Hematopoietic multipotent progenitor cell treated with erythropoietin and hydrocortisone succinate and interleukin-3 and kit ligand, for 6 days (in vitro differentiated cells): Measurements from ENCODE around the gene TAF3.
A peak's percentile ranks its signal among the peaks of the same experiment; 100 is the strongest.

Experiments used
- DNase-seq: peaks from one replicate; pipeline ENCODE4 v3.0.0-alpha.2; 2015

Gene TAF3

DNA sequence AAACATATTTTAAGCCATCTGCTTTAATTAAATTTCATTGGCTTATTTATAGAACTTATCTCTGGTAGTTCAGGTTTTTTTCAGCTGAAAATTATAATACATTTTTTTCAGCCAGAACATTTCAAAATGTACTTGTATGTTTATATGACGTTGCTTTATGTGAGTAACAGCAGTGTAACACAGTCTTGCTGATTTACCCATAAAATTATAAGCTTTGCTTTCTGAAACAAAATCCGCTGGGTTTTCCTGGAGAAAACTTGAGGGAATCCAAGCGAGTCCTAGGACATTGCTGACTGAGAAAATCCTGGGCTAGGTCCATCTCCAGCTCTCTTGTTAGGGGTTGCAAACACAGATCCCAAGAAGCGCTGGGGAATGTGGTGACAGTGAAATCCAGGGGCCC, 124.0 kb downstream of the TAF3 start:
- DNase-seq = no peak

DNA sequence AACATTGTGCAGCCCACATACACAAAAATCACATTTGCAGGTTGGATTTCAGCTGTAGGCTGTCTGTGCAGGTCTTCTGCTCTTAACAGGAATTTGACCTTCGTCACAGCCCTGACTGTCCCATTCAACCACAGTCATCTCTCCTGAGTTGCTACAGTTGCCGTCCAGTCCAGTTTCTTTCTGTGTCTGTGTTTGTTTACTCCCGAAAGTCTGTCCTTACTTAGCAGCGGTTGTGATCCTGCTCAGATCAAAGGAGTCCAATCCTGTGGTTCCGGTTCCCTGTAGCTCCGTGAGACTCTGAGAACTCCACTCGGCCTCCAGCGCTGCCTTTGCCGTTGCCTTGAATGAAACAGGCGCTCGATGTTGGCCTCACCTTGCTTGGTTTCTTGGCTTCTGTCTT, 124.6 kb downstream of the TAF3 start:
- no peak for DNase-seq

DNA sequence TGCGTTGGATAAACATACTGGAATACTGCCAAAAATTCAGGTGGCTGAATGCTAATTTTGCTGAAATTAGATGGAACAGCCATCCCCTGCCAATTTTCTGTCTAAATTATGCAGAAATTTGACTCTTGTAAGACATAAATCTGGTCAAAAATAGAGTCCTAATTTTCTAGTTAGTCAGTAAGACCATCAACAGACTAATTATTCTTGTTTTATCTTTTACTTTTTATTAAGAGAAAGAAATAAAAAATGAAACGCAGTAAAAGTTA, 125.8 kb downstream of the TAF3 start:
- DNase-seq = no peak

DNA sequence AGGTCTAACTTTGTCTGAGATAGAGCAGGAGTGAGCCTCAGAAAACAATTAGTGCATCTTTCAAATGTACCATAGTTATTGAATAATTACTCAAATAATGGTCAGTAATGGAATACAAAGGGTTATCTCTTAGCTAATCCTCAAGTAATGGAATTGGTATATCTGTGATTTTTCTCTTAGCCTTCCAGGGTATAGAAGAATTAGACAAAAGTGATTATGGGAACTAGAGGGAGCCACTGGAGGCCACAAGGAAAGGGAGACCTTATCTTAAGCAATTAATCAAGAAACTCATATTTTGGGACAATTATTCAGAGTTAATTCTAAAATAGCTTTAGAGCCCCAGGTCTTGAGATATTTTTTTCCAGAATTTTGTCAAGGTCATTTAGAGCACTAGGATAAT, 126.2 kb downstream of the TAF3 start:
- no peak for DNase-seq

DNA sequence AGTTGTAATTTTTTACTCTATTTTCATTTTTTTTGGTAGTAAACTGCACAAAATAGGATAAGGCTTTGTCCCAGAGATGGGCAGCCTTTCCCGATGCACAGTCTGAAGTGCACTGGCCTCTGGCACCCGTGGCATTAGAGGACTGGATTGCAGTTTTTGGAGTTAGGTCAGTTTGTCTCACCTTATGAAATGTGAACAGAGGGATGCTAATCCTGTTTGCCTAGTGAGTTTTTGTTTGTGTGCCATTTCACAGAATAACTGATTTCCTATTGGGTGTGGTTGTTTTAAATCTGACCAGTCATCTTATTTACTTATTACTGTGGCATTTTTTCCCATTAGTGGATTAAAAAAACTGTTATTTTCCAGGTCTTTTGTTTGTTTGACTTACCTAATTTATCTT, 126.7 kb downstream of the TAF3 start:
- DNase-seq = no peak

DNA sequence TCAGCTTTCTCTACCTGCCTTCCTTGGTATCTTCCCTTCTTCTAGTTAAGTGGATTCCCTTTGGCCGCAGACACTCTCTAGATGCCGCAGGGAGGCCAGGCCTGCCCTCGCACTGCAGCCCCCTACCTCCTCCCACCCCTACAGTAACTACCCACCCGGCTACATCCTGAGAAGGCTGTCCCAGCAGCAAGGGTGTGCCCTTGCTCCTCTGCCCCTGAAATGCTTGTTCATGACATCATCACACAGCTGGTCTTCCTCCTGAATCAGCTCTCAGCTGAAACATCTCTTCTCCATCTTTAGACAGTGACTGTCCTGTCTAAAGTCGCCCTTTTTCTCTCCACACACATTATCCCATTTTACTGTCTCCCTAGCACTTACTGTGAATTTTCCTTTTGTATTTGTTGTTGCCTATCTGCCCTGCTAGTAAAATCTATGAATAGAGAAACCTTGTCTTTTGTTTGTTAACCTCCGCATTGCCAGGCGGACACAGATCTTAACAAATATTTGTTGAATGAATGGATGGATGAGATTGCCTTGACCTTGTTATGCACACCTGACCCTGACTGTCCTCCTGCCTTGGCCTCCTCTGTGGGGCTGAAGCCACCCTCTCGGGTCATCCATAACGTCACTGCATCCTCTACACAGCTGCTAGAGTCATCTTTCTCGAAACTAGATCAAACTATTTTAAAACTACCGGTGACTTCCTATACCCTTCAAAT, 127.3 kb downstream of the TAF3 start:
- no peak for DNase-seq

DNA sequence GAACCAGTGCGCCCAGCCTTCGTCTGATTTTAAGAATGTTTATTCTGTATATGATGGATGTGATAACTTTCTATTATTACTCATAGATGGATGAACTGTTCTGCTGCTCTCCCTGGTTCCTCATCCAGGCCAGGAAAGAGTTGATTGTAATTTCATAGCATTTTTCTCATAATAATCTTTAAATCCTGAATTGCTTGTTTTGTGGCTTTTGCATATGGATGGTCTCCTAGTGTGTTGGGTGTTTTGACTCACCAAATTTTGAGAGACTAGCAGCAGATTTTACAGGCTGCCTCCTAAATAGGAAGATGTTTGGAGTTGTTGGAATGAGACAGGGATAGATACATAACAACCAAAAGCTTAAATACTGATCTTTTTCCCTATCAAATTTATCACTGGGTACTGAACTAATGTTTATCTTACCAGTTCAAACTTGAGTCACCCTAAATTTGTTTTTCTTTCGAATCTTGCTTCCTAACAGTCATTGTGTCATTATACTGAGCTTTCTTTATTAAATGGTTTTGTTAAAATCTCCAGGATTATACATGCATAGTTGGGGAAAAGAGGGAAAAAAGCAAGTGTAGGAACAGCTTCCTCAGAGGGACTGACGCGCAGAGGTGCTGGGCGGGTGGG, 130.2 kb downstream of the TAF3 start:
- no peak for DNase-seq

DNA sequence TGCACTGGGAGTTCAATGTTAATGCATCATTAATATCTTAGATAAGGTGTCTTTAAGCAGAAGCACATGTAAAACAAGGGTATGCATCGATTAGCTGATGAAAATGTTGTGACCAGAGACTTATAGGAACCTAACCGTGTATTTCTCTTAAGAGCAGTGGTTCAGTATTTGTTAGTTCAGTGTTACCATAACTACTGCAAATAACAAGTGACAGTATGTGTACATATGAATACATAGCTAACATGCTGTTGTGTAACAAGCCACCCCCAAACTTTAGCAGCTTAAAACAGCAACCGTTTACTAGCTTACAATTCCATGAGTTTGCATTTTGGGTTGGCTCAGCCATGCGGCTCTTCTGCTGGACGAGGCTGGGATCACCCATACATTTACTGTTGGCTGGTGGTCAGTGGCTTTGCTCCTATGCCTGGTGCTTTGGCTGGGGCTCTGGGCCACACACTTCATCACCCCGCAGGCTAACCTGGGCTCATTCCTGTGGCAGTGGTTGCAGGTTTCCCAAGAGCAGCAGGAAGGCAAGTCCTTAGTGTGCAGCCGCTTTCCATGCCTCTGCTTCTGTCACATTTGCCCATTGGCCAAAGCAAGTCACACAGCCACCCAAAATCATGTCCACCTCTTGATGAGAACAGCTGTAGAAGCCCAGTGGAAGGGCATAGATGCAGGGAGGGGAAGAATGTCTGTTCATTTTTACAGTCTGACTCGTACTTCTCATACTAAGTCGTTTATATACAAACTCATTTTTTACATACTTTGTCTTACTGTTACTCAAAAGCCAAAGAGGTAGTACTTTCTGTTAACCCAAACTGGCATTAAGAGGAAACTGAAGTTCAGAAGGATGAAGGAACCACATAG, 132.9 kb downstream of the TAF3 start:
- no peak for DNase-seq

DNA sequence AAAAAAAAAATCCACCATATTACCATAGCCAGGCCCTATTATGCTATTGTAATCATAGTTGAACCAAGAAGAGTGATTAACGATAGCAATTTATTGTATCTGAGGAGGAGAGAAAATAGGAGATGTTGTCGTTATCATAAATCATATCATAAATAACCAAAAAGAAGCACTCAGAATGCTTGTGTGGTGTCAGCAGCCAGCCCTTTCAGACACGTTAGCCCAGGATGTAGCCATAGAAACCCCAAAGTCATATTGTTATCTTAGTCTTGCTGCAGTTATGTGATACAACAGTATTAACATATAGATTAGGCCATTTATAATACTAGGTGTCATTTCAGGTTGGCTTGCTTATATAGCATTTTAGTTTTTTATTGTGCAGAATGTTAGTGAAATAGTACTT, 134.0 kb downstream of the TAF3 start:
- DNase-seq = peak; percentile 48

DNA sequence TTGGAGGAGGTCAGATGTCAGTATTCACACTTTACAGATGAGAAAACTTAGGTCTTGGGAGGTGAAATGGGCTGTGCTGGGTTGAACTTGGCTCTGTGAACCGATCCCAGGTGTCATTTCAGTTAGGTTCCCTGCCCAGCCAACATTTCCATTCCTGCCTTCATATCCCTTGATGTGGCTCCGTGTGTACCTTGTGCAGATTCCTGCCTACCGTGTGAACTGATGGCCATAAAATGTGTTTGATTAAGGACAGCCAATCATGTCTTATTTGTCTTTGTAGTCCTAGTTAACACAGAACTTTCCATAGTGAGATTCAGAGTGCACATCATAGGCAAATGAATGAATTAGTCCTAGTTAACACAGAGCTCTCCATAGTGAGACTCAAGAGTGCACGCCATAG, 135.1 kb downstream of the TAF3 start:
- DNase-seq = no peak

DNA sequence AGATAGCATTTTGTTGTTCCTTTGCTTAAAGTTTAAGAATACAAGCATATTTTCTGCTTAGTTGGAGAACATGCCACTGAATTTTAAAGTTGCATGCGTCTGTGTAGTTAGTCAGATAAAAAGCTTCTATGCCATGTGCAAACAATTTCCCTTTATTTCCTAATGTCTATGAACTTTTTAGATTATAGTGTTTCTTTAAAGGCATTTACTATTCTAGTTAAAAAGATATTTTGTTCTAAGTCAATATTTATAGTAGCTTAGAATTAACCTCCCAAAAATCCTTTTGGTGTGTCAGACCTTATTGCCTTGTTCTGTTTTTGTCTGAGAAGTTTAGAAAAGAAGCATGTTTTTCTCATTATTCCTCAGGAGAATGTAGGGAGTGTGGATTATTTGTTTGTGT, 137.1 kb downstream of the TAF3 start:
- no peak for DNase-seq

DNA sequence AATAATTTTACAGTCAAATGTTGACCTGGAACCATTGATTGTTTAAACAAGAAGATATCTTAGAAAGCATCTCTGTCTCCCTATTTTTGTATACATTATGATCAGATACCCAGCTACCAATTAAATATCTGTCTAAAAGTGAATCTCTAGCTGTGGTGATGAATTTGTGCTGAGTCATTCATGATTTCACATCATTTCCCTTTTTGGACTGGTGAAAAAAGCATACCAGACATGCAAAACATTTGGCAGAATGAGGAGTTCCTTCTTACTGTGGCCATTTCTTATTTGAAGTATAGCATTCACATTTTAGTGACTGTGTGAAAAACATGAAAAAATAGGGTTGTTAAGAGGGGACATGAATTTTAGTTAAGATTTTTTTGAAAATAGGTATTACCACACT, 138.2 kb downstream of the TAF3 start:
- peak; percentile 79 for DNase-seq

DNA sequence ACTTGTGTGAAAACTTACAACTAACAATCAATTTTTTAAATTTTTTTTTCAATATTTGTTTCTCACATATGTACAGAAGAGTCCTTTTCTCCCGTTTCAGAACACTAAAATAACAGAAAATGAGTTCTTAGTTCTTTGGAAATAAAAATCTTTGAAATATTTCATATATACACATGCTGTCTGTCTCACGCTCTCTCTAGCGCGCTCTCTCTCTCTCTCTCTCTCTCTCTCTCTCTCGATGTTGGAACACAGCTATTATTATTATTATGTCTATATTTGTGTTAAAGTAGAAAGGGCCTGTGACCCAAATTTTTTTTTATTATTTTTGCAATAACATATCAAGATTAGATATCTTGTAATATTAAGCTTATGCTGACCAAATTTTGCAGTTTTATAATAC, 139.3 kb downstream of the TAF3 start:
- no peak for DNase-seq

DNA sequence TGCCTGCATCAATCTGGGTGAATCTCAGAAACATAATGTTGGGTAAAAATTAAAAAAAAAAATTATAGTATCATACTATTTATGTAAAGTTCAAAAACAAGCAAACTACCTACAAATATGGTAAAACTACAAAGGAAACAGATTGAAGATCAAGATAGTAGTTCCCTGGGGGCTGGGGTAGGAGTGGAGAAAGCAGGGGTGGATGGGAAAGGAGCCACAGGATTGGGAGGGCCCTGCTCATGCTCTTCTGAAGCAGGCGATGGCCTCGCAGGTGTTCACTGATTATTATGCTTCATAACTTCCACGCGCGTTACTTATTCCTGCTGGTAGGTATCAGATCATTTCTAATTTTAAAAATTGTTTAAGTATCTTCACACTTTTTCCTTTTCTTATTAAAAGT, 140.1 kb downstream of the TAF3 start:
- no peak for DNase-seq

DNA sequence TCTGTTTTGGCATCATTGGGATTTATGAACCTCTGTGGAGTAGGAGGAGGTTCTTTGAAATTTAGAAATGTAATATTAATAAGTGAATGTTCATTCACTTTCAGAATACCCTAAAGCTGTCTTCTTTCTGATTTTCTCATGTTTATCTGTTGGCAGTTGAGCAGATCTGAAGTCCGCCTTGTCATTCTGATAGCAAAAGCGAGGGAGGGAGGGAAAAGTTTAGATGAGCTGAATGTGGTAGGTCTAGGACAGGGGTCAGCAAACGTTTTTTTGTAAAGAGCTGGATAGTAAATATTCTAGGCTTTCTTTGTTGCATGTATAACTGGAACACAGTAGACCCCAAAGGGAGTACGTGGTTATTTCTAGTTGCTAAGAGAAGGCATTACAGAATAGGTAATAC, 141.8 kb downstream of the TAF3 start:
- DNase-seq = no peak

DNA sequence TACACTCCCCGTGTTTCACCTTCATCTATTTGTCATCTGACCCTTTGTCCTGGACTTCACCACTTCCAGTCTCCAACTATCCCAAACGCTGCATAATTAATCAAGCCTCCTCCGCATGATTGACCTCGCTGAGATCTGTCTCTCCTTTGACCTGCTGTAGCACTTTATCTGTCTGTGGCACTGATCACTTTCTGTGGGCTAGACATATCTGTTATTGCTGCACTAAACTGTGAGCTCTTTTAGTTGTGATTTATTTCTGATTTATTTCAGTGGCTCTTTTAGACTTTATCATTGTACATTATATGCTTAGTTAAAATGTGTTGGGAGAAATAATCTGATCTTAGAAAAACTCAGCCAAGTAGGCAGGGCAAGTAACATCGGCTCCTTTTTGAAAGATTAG, 144.3 kb downstream of the TAF3 start:
- DNase-seq = no peak

DNA sequence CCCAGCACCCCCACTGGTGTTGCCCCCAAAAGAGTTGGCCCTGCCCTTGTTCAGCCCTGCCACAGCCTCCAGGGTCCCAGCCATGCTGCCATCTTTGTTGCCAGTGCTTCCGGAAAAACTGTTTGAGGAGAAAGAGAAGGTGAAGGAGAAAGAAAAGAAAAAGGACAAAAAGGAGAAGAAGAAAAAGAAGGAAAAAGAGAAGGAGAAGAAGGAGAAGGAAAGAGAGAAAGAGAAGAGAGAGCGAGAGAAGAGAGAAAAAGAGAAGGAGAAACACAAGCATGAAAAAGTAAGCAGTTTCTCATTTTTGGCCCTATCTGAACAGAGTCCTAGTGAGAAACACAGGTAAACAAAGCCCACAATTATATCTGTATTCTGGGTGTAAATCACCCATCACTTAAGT, 147.2 kb downstream of the TAF3 start:
- DNase-seq = no peak

DNA sequence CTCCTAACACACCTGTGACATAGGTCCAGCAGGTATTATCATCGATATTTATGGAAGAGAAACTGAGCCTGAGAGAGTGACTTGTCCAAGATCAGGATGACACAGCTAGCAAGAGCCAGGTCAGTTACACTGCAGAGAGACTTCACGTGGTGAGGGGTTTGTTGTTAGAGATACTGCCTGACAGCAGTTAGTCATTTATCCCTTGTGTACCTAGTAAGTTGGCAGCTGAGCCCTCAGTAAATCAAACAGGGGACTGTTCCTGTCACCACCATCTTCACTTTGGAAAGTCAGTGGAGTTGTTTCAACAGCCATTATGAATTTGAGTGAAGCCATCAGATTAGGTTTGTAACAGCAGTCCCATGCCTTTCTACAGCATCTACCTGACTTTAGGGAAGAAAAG, 148.7 kb downstream of the TAF3 start:
- no peak for DNase-seq

DNA sequence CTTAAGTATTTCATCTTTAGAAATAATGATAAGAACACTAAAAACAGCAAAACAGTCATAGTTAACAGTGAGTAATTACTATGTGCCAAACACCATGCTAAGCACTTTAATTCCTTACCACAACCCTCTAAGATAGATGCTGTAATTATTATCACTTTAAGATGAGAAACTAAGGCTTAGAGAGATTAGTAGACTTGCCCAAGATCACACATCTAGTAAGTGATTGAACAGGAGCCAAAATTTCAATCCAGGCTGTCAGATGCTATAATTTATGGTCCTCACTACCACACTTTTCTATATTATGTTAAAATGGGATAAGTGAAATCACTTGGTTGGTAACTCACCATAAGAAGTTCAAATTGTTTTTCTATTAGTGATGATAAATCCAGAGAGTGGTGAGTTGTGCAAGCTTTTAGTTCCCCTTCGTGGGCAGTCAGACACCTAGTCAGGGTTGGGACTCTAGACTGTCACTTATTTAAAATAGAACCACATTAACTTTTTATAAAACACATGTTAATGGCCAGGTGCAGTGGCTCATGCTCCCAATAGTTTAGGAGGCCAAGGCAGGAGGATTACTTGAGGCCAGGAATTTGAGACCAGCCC, 150.3 kb downstream of the TAF3 start:
- peak; percentile 39 for DNase-seq

DNA sequence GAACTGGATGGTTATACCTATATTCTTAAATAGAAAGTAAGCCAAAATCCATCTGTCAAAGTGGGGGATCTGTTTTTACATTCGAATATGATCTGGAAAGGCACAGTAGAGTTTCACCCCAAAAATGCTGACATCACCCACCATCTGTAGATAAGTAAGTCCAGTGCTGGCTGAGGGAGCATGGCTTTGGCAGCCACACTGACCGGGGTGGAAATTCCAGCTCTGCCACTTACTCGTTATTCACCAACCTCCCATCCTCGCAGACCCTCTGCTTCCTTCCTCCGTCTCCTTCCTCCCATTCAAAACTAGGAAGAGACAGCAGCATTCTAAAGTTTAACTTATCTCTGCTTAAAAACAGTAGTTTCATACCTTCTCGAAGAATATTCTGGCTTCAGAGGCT, 151.3 kb downstream of the TAF3 start:
- peak; percentile 21 for DNase-seq

DNA sequence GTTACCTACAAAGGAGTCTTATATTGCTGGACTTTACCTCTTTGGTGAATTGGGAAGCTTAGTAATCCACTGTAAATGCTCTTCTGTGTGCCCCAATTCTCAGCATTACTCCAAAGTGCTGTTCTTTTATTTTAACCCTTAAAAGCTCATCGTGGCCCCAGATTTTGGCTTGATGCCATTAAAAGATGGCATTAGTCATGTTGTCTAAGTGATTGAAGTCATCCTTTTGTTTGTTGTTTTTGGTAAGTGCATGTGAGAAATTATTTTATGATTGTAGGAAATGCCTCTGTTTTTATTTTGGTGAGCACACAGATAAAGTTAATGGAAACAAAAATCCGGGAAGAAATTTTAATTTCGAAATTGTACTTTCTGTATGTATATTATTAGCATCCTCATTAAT, 153.6 kb downstream of the TAF3 start:
- no peak for DNase-seq

DNA sequence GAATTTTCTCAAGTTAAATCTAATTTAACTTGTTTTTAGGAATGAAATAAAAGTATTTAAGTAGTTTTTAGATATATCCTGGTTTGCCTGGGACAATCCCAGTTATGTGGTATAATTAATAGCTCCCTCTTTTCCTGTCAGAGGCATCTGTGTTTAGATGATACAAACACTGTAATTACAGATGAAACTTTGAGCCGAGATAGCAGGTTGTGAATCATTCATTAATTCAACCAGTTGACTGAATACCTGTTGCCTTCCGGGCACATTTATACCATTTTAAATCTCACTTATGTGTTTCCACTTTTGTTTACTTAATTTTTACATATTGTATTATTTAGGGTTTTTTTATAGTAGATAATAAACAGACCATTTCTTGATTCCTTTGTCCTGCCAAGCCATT, 154.1 kb downstream of the TAF3 start:
- no peak for DNase-seq

DNA sequence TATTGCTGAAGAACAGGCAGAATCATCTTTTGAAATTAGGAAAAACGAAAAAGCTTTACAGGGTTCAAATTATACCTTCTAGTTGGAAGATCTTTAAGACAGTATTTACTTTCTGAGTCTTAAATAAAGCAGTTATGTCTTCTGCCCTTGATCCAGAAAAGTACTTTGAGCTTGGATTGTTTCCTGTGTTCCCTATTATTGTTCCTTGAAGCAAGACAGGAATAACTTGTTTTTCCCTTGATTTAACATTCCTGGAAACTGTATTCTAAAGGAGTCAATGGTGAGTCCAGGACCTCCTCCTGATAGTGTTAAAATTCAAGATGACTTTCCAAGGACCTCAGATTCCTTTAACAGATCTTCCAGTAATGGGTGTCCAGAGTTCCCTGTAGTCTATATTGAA, 161.9 kb downstream of the TAF3 start:
- DNase-seq = no peak

DNA sequence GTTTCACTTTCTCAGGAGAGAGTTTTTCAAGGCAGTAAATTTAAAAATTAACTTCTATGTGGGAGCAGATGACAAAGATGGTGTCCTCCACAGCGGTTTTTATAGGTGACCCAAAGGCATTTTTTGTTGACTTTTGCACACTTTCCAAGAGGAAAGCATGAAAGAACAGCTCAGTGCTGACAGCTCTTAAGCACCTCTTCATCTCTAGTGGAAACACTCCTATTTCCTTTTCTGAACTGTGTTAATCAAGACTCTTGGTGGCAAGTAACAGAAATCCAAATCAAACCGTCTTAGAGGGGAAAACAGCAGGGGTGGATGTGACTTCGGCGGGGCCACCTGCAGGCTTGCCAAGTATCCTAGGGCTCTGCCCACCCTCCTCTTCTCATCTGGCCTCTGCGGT, 164.4 kb downstream of the TAF3 start:
- DNase-seq = no peak
